ENCODE results near the gene PPP5C.
"Not testable (repeated sequence)": the region's sequence is repeated elsewhere in the genome, so short reads cannot be mapped to it uniquely, and the experiment has no call there.

The PPP5C gene

DNA sequence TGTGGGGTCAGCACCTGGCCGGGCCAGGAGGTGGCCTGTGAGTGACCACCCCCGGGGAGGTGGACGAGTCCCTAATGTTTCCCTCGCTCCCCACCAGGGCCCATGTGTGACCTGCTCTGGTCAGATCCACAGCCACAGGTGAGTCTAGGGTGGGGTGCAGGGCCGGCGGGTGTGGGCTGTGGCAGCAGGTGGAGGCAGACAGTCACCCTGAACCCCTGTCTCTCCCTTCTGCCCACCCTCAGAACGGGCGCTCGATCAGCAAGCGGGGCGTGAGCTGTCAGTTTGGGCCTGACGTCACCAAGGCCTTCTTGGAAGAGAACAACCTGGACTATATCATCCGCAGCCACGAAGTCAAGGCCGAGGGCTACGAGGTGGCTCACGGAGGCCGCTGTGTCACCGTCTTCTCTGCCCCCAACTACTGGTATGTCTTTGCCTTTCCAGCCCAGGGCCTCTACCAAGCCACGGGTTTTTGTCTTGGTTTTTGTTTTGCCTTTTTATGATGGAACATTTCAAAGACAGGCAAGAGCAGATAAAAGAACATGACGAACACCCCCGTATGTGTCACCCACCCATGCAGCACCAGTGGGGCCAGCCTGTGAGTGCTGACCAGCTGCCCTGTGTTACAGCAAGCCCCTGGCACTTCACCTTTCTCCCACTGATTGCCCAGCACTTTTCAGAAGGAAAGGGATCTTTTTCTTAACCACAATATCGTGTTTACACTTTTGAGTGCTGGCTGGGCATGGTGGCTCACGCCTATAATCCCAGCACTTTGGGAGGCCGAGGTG lies 41.6 kb downstream of the PPP5C start:
- DNase-seq = no peak

- no peak for DNase-seq
Observed at GRCh38 chr19:46390121-46390858, 43.4 kb downstream of the PPP5C start.

DNA sequence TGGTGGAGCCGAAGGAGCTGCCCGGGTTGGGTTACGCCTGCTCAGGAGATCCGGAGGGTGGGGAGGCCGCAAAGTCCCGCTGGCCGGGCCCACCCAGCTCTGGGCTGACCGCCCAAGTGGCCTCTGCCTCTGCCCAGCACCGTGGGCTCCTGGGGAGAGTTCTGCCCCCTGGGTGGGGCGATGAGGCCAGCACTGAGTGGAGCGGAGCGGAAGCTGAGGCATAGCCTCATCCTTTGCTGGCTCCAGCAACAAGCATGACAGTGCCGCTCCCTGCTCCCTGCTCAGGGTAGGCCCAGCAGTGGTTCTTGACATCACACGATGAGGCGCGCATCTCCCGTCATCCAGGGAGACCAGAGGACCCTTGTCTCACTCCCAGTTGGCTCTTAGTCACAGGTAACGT lies 44.0 kb downstream of the PPP5C start:
- no peak for DNase-seq

DNA sequence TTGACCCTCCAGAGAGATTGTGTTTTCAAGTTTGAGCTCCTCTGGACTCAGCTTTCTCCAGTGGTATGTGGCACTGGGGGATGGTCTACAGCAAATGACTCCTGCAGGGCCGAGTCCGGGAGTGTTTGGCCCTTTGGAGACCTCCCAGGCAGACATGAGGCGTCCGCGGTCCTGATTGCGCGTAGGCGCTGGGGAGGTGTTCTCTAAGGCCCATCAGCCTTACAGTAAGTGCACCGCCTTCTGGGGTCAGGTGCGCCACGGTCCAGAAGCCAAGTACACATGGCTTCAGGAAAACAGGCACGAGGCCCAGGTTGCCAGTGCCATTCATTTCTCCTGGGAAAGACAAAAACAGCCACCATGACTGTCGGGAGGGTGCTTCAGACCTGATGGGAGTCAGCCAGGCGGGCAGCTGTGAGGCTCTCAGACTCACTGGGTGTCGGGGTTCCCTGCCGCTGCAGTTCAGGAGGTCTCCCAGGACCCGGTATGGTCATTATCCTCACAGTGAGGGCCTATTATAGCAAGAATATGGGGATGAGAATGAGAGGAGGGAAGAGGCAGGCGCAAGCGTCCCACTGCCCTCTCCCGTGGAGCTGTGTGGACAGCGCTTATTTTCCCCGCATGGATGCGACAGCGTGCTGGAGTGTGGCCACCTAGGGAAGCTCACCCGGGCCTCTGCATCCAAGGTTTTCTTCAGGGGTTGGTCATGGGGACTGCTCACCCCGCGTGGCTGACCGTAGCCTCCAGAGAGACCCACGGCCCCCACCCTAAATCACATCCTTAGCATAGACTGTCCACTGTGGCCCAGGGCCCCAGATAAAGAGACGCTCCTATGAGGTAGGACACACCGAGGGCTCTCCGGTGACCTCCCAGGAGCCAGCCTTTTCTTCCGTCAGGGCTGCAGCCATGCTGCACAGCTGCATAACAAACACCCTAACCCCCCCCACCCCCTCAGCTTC lies 44.7 kb downstream of the PPP5C start:
- no peak for DNase-seq

DNA sequence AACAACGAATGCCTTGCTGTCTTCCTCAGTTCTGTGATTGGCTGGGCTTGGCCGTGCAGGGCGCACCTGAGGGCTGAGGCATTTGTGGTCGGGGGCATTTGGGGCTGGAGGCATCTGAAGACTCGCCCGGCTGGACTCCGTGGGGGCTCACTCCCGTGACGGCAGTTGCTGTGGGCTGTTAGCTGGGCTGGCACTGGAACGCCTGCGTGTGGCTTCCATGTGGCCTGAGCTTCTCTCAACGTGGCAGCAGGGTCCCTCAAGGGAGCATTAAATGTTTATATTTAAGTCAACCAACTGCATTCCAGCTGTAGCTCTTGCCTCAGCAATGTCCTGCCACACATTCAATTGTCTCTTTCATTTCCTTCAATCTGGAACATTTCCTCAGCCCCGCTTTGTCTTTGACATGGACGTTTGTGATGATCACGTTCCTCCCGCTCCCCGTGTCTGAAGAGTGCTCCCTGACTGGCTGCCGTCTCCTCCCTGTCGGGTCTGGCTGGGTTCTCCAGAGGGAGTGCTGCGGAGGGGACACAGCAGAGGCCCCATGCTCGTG lies 45.4 kb downstream of the PPP5C start:
- no peak for DNase-seq

DNA sequence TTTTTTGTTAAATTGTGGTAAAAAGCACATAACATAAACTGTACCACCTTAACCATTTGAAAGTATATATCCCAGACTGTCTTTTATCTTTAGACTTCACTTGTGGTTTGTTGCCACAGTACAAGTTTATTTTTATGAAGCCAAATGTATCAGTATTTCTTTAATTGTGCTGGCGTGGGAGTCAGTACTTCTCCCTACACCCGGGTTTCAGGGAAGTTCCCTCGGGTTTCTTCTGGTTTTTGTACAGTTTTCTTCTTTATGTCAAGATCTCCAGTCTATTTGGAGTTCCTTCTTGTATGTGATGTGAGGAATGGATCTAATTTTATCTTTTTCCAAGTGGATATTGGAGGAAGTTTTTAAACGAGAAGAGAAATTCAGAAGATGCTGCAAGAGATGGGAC lies 46.0 kb downstream of the PPP5C start:
- no peak for DNase-seq

DNA sequence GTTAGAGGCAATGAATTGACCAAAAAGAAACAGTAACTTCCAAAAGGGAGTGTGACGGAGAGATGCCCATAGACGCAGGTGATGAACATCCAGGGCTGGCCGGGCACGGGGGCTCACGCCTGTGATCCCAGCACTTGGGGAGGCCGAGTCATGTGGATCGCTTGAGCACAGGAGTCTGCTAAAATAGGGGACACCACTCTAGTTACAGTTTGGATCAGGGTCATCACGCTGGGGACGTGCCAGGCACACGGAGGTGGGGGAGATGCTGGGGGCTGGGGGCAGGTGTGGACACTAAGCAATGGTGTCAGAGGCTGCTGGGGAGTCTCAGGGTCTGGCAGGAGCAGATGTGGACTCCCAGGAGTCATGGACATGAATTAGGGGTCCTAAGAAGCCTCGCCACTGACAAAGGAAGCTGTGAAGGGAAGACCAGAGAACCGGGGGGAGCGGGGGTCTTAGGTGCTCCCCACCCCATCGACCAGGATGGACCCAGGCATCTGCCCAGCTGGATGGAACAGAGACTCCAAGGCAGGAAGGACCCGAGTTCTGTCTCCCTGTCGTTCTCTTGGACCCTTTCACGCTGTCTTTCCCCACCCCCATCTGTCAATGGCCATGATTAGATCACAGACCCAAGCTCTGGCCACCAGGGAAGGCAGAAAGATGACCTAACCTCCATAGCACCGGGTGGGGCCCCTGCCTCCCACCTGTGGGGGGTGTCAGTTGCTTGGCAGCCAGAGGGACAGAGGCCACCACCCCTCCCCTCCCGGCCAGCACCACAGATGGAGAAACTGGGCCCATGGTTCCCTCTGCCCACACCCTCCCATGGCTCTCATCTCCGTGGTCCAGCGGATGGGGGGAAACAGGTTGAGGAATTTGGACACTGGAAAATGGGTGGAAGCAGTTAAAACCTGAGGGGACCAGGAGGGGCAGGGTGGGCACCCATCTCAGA lies 46.8 kb downstream of the PPP5C start:
- DNase-seq = no peak

DNA sequence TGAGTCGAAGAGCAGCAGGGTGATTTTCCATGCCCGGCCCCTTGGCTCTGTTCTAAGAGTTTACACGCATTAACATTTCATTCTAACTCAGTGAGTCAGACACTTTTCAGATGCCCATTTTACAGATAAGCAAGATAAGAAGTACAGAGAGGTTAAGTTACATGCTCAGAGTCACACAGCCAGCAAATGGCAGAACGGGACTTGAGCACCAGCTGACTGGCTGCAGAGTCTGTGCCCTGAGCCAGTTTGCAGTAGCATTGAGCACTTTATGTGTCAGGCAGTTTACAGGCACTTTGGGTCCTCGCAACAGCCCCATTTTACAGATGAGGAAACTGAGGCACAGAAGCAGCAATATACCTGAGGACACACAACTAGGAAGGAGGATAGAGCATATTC lies 47.5 kb downstream of the PPP5C start:
- no peak for DNase-seq

GRCh38 chr19:46397801-46398479 lies 51.1 kb downstream of the PPP5C start:
- DNase-seq = not testable (repeated sequence)

- no peak for DNase-seq
Observed at GRCh38 chr19:46402725-46403124, 55.8 kb downstream of the PPP5C start.

GRCh38 chr19:46404055-46404752 lies 57.3 kb downstream of the PPP5C start:
- DNase-seq = no peak

DNA sequence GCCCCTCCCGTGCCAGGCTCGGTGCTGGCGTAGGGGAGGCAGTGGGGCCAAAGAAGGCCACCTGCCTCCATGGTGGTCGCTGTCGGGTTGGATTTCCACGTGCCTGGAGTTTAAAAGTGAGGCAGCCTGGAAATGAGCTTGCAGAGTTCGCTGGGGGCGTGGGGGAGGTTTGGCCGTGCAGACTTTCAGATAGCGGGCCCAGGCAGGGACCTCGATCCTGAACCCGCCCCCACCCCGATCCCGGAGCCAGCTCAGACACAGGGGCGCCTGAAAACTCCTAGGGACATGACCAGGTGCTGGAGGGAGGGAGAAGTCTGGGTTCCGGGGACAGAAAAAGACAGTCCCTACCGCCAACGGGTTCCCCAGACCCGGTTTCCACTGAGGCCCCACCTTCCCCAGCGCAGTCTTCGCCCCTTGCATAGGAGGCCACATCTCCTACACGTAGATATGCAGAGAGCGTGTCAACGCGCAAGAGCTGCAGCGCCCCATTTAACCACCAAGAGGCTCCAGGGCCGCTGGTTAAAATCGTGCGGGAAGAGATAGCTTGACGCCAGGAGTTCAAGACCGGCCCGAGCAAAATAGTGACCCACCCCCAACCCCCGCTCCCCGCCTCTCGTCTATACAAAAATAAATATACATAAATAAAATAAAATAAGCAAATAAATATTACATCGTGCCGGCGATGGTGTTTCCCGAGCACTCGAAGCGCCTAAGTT lies 58.0 kb downstream of the PPP5C start:
- DNase-seq = no peak

DNA sequence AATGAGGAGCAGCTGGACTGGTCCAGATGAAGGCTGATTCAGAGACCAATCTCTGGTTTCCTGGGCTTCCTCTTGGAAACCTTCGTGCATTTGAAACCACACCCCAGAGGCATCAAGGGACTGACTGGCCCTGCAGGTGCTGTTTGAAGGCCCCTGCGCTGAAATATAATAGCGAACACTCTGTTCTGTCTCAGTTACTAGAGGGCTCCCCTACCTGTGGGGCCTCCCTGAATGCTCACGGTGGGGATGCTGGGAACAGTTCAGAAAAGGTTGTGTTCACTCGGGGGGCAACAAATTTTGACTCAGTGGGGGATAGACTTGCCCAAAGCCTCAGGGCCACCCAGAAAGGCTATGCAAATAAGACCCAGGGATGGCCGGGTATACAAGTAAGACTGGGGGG lies 60.1 kb downstream of the PPP5C start:
- no peak for DNase-seq

DNA sequence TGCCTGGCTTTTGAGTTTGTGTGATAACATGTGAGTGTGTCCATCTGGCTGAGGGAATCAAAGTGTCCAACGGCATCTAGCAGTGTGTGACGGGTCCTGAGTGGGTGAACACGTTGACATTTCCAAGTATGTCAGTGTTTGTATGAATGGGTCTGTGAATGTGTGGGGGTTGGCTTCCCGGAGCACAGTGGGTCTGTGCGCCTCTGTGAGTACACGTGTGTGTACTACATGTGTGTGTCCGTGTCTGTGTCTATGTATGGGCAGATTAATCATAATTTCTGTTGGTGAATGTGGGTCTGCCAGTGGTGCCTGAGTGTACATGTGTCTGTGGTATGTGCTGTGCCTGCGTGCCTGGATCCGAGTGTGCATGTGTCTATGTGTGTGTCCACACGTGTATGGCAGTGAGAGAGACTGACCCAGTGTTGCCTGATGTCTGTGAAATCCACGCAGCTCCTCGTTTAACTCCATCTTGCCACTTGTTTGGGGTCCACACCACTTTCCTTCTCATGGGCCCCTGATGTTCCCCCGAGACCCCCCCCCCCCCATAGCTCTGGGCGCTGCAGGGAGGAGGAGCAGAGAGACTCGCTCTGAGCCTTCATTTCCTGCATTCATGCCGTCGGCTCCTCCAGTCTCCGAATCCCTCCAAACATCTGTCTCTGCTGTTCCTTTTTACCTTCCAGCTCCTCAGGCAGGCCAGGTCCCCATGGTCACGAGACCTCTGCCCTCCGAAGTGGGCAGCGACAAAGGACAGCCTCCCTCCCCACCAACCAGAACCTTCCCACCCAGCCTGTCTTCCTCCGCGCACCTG lies 61.2 kb downstream of the PPP5C start:
- no peak for DNase-seq

- no peak for DNase-seq
Observed at GRCh38 chr19:46408664-46409039, 61.8 kb downstream of the PPP5C start.

DNA sequence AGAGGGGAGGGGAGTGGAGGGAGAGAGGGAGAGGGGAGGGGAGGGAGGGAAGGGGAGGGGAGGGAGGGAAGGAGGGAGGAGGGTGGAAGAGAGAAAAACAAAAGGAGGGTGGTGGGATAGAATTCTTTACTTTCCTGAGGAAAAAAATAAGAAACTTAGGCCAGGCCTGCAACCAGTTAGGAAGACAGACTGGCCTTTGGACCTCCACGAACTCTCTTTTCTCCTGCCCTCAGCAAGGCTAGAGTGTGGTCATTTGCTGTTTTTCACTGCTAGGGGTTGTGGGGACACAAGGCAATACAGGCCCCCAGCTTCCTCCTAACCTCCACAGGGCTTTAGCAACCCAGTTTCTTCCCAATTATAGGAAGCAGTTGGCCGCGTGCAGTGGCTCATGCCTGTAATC lies 62.3 kb downstream of the PPP5C start:
- DNase-seq = no peak

DNA sequence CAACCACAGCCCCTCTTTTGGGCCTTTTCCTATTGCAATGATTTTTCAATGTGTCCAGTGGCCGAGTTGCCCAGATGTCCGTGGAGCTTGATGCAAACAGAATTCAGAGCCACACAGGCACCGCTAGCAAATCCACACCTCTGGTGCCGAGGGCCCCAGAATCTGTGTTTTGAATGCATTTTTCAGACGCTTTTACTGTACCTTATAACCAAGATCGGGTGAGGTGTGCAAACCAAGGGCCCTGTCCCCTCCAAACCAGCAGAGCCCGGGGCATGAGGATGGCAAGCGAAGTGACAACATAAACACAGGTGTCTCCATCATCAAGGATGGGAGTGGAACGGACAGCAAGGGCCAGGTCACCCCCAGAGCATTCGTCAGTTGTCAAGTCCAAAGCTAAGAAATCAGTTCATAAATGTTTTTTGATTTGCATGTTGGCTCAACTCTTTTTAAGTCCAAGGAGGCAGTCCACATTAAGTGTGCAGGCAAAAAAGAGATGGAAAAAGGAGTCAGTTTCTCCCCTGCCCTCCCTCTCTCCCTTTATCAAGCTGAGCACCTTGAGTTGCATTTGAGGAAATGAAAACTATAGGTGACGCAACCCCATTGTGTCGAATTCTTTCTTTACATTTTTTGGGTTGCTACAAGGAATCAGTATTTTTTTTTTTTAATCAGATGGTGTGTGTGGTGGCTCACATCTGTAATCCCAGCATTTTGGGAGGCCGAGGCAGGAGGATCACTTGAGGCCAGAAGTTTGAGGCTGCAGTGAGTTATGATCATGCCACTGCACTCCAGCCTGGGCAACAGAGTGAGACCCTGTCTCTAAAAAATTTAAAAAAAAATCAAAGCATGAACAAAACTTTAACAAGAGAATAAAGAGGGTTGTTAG lies 63.6 kb downstream of the PPP5C start:
- no peak for DNase-seq

Data from CD4-positive, alpha-beta T cell treated with Interferon gamma for 1 hour (primary cell).